H1 (cell line): ENCODE results near the gene ZDHHC22. TPM values are rescaled to one million over a fixed set of nuclear protein-coding genes. Genes with fewer than 3 reads are reported as not detected.

Source experiments
- CTCF ChIA-PET: fragments of 300-600 bp; sonication (Branson Sonifier 250); formaldehyde crosslinking; loops from one replicate; lab custom pipeline; 2021; ENCODE audit not compliant: partially characterized antibody; lab: Charles Lee
- POLR2A ChIA-PET: fragments of 300-600 bp; sonication (Branson Sonifier 250); formaldehyde crosslinking; loops from one replicate; lab custom pipeline; 2021; ENCODE audit warnings: inconsistent platforms; ENCODE audit not compliant: partially characterized antibody; lab: Charles Lee
- DNase-seq, 2 experiments: peaks; one replicate each; pipeline versions ENCODE4 v3.0.0 to v3.0.0-alpha.2; 2010 to 2022; ENCODE audit warnings: low spot score in 2 of 2, low read depth in 1 of 2, mixed read lengths in 1 of 2
- FAIRE-seq: peaks from 2 replicates; lab custom pipeline; 2011; peaks lifted over from hg19 to GRCh38; lab: Jason Lieb, UNC
- H2AFZ ChIP-seq: 2 replicates; pipeline ENCODE4 v1.8.1; 2012; ENCODE audit warnings: low read length, inconsistent platforms
- H2AK5ac ChIP-seq: 2 replicates; pipeline ENCODE4 v1.6.1; 2013; ENCODE audit warnings: low read depth, low read length
- H2BK120ac ChIP-seq: replicated peaks from 2 replicates; pipeline ENCODE3; 2013; ENCODE audit warnings: low read depth, low read length, inconsistent platforms
- H2BK12ac ChIP-seq: 2 replicates; pipeline ENCODE4 v1.6.1; 2013; ENCODE audit warnings: low read depth, low read length
- H2BK15ac ChIP-seq: 2 replicates; pipeline ENCODE4 v1.6.1; 2013; ENCODE audit warnings: low read length
- H2BK20ac ChIP-seq: 2 replicates; pipeline ENCODE4 v1.6.1; 2013; ENCODE audit warnings: low read length
- H2BK5ac ChIP-seq: 2 replicates; pipeline ENCODE4 v1.6.1; 2013; ENCODE audit warnings: low read depth, low read length
- H3K14ac ChIP-seq: 2 replicates; pipeline ENCODE4 v1.6.1; 2013; ENCODE audit warnings: inconsistent platforms; ENCODE audit not compliant: insufficient read length
- H3K18ac ChIP-seq: 2 replicates; pipeline ENCODE4 v1.6.1; 2013; ENCODE audit warnings: low read length; ENCODE audit errors: extremely low read depth
- H3K23ac ChIP-seq: 2 replicates; pipeline ENCODE4 v1.6.1; 2013; ENCODE audit warnings: inconsistent platforms; ENCODE audit not compliant: insufficient read length
- H3K23me2 ChIP-seq: 2 replicates; pipeline ENCODE4 v1.6.1; 2013; ENCODE audit warnings: low read depth, low read length
- H3K27ac ChIP-seq: 2 replicates; pipeline ENCODE4 v1.6.1; 2011; ENCODE audit warnings: low read depth, low read length, inconsistent platforms
- H3K27me3 ChIP-seq, 4 experiments: replicated peaks in 1 of 4; 1 replicate in 1 of 4; 2 replicates in 3 of 4; pipeline versions ENCODE4 v1.6.1 to v1.8.1; 2011 to 2013; ENCODE audit warnings: low read length in 3 of 4, mild to moderate bottlenecking in 3 of 4, inconsistent platforms in 2 of 4, mixed read lengths in 2 of 4, moderate library complexity in 1 of 4; ENCODE audit not compliant: control insufficient read depth in 3 of 4, insufficient read depth in 3 of 4; ENCODE audit errors: extremely low read depth in 1 of 4
- H3K36me3 ChIP-seq, 4 experiments: 2 replicates each; pipeline versions ENCODE4 v1.6.1 to v1.8.1; 2011 to 2013; ENCODE audit warnings: mild to moderate bottlenecking in 4 of 4, low read length in 3 of 4, moderate library complexity in 2 of 4, control low read depth in 1 of 4, inconsistent platforms in 1 of 4; ENCODE audit not compliant: insufficient read depth in 4 of 4, control insufficient read depth in 2 of 4
- H3K4ac ChIP-seq: replicated peaks from 2 replicates; pipeline ENCODE3; 2013; ENCODE audit warnings: low read length, low read depth, mixed read lengths, inconsistent platforms; ENCODE audit not compliant: insufficient read length
- H3K4me1 ChIP-seq, 4 experiments: replicated peaks in 1 of 4; 1 replicate in 1 of 4; 2 replicates in 3 of 4; pipeline versions ENCODE4 v1.6.1 to v1.8.1; 2011 to 2013; ENCODE audit warnings: low read length in 3 of 4, inconsistent platforms in 2 of 4, mixed read lengths in 1 of 4; ENCODE audit not compliant: insufficient read depth in 4 of 4, control insufficient read depth in 3 of 4
- H3K4me2 ChIP-seq, 2 experiments: 2 replicates each; pipeline versions ENCODE4 v1.6.1 to v1.8.1; 2011 to 2013; ENCODE audit warnings: low read depth in 2 of 2, low read length in 2 of 2, control low read depth in 1 of 2, inconsistent platforms in 1 of 2, mild to moderate bottlenecking in 1 of 2; ENCODE audit not compliant: insufficient read depth in 1 of 2
- H3K4me3 ChIP-seq, 4 experiments: fragments of 200-600, 300-600 bp in 1 of 4; sonication (generic), shearing (Covaris generic), sonication (Bioruptor Twin) in 1 of 4; 2 replicates each; pipeline versions ENCODE4 v1.5.1 to v1.8.1; 2011 to 2016; ENCODE audit warnings: low read length in 4 of 4, low read depth in 3 of 4, control low read depth in 2 of 4, inconsistent platforms in 2 of 4, mild to moderate bottlenecking in 2 of 4, mixed read lengths in 1 of 4, moderate library complexity in 1 of 4; ENCODE audit not compliant: insufficient read depth in 2 of 4; ENCODE audit errors: extremely low read depth in 1 of 4
- H3K56ac ChIP-seq: replicated peaks from 2 replicates; pipeline ENCODE3; 2013; ENCODE audit warnings: low read depth, mild to moderate bottlenecking, mixed read lengths, low read length, inconsistent platforms; ENCODE audit not compliant: insufficient read length
- H3K79me1 ChIP-seq: 2 replicates; pipeline ENCODE4 v1.6.1; 2013; ENCODE audit warnings: low read depth, low read length, control low read depth
- H3K79me2 ChIP-seq, 2 experiments: 2 replicates each; pipeline versions ENCODE4 v1.6.1 to v1.8.1; 2012 to 2013; ENCODE audit warnings: low read length in 2 of 2, mild to moderate bottlenecking in 2 of 2, inconsistent platforms in 1 of 2; ENCODE audit not compliant: insufficient read depth in 2 of 2, control insufficient read depth in 1 of 2
- H3K9ac ChIP-seq, 4 experiments: replicated peaks in 1 of 4; 1 replicate in 1 of 4; 2 replicates in 3 of 4; pipeline versions ENCODE4 v1.6.1 to v1.8.1; 2011 to 2013; ENCODE audit warnings: low read depth in 3 of 4, low read length in 3 of 4, control low read depth in 2 of 4, mild to moderate bottlenecking in 2 of 4, moderate library complexity in 2 of 4, inconsistent platforms in 1 of 4; ENCODE audit errors: extremely low read depth in 1 of 4
- H3K9me3 ChIP-seq, 2 experiments: 2 replicates each; pipeline versions ENCODE4 v1.6.1 to v1.8.1; 2012 to 2013; ENCODE audit warnings: mild to moderate bottlenecking in 2 of 2, moderate library complexity in 2 of 2, control low read depth in 1 of 2, inconsistent platforms in 1 of 2, low read depth in 1 of 2, low read length in 1 of 2, mixed read lengths in 1 of 2; ENCODE audit not compliant: insufficient read depth in 2 of 2
- H4K20me1 ChIP-seq, 2 experiments: replicated peaks in 1 of 2; 2 replicates each; pipeline versions ENCODE3 to v1.8.1; 2011 to 2013; ENCODE audit warnings: inconsistent platforms in 2 of 2, low read length in 2 of 2, mild to moderate bottlenecking in 1 of 2; ENCODE audit not compliant: insufficient read depth in 2 of 2, control insufficient read depth in 1 of 2
- H4K5ac ChIP-seq: 2 replicates; pipeline ENCODE4 v1.6.1; 2013; ENCODE audit warnings: low read length, low read depth, mixed read lengths, inconsistent platforms; ENCODE audit not compliant: insufficient read length
- H4K8ac ChIP-seq: 2 replicates; pipeline ENCODE4 v1.8.0; 2013; ENCODE audit warnings: mild to moderate bottlenecking, moderate library complexity, low read length, inconsistent platforms; ENCODE audit not compliant: insufficient read depth; ENCODE audit errors: extremely low read depth
- H4K91ac ChIP-seq: replicated peaks from 2 replicates; pipeline ENCODE3; 2013; ENCODE audit warnings: low read length, mixed read lengths, inconsistent platforms; ENCODE audit not compliant: insufficient read length
- ASH2L ChIP-seq: fragments of 200-600, 300-600 bp; sonication (generic); IDR thresholded peaks from one replicate; pipeline ENCODE4 v1.7.1; 2017; ENCODE audit warnings: low read length
- BACH1 ChIP-seq: IDR thresholded peaks from 2 replicates; pipeline ENCODE4 v1.6.1; 2012; ENCODE audit warnings: low read length, improper control_type of control experiment
- CEBPB ChIP-seq: IDR thresholded peaks from 2 replicates; pipeline ENCODE4 v1.6.1; 2012; ENCODE audit warnings: low read depth, low read length
- HDAC6 ChIP-seq: IDR thresholded peaks from one replicate; pipeline ENCODE4 v1.7.1; 2012; ENCODE audit warnings: low read depth, mild to moderate bottlenecking, inconsistent platforms, low read length, moderate library complexity
- NRF1 ChIP-seq: IDR thresholded peaks from 2 replicates; pipeline ENCODE4 v1.6.1; 2011; ENCODE audit warnings: mild to moderate bottlenecking, low read depth, low read length, improper control_type of control experiment
- RBBP5 ChIP-seq: IDR thresholded peaks from 2 replicates; pipeline ENCODE4 v1.7.1; 2012; ENCODE audit warnings: low read depth, mild to moderate bottlenecking, inconsistent platforms, low read length, moderate library complexity, borderline replicate concordance
- SIRT6 ChIP-seq: IDR thresholded peaks from one replicate; pipeline ENCODE4 v1.7.1; 2012; ENCODE audit warnings: low read length, inconsistent platforms
- SP4 ChIP-seq: IDR thresholded peaks from 2 replicates; pipeline ENCODE4 v1.6.1; 2012; ENCODE audit warnings: low read length, inconsistent platforms
- WGBS, 2 experiments: shearing (Covaris generic) in 1 of 2; methylation state at CpG; one replicate each; pipeline versions ENCODE4 v1.1.6 to v1.1.7; 2013 to 2015; ENCODE audit warnings: low lambda C conversion rate in 2 of 2, mixed read lengths in 2 of 2, inconsistent platforms in 1 of 2, low coverage in 1 of 2, missing lambda C conversion rate in 1 of 2; ENCODE audit not compliant: insufficient replicate concordance in 2 of 2, insufficient coverage in 1 of 2, insufficient read length in 1 of 2; ENCODE audit errors: extremely low coverage in 1 of 2, missing lambda C conversion rate in 1 of 2; 5-methylcytosine and 5-hydroxymethylcytosine counted together
- polyA plus RNA-seq, 7 experiments: library from polyadenylated mRNA; depleted of rRNA in 3 of 7; stranded (reverse) in 5 of 7; unstranded in 2 of 7; fragments of >200 nt in 5 of 7; fragments of 200-250 nt in 2 of 7; gene quantifications; 1 replicate in 5 of 7; 2 replicates in 1 of 7; 4 replicates in 1 of 7; pipeline versions ENCODE4 v1.2.1 to v1.2.3, GENCODE V29; 2011 to 2013; ENCODE audit warnings: missing spikeins in 2 of 7, mixed read lengths in 2 of 7
- total RNA-seq: library from RNA; stranded (reverse); fragmentation: NEBNext Ultra II Directional; extraction: Animal tissue kit (Norgen Biotek cat#: 25700); gene quantifications from 2 replicates; pipeline ENCODE4 v1.2.1, GENCODE V29; 2021
- TF ChIP-seq, protein P1 (sequence below): IDR thresholded peaks from 2 replicates; pipeline ENCODE4 v1.6.1; 2011; ENCODE audit warnings: low read depth, mild to moderate bottlenecking, low read length; ENCODE audit not compliant: insufficient read depth
- TF ChIP-seq, protein P2 (sequence below): IDR thresholded peaks from 2 replicates; pipeline ENCODE4 v1.6.1; 2012; ENCODE audit warnings: inconsistent platforms
- TF ChIP-seq, protein P3 (sequence below), 3 experiments: IDR thresholded peaks; 1 replicate in 2 of 3; 2 replicates in 1 of 3; pipeline versions ENCODE4 v1.5.1 to v1.6.1; 2011; ENCODE audit warnings: low read length in 3 of 3, mild to moderate bottlenecking in 3 of 3, inconsistent platforms in 2 of 3, low read depth in 1 of 3, moderate library complexity in 1 of 3; ENCODE audit not compliant: insufficient read depth in 1 of 3; ENCODE audit errors: control extremely low read depth in 1 of 3

ZDHHC22 gene
- total and polyA plus RNA-seq, 2 of the 8 experiments (the other 6 are each of a cell fraction or from before 2014, with no cell fraction given) = 23.8 to 55.2 TPM

DNA sequence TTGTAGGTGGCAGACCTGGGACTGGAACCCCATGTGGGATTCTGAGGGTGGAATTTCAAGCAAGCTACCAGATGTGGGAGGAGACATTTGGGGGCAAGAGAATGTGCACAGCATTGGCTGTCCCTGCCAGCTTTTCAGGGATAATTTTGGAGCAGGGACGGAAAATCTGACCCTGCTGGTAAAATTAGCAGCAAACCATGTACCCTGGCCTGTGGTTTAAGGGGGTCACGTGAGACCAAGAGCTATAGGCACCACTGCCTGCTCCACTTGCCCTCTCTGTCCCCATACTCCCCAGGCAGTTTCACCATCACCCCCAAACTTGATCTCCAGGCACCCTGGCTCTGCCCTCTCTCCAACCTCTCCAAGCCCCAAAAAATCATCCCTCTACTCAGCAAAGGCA is 13.5 kb upstream of the ZDHHC22 start:
- no peak overlapping the region for H3K23ac ChIP-seq
- H3K4me3 ChIP-seq = no peak overlapping the region
- no peak overlapping the region for H2BK5ac ChIP-seq
- H2BK12ac ChIP-seq = 0 out of 2 replicates have a peak overlapping the region, but pooled peaks have one; percentile 6
- no peaks in the 10 kb centered on the region for H3K9me3 ChIP-seq
- ChIA-PET POLR2A (interaction anchor here (1.1 kb wide), 1 partner anchor 19 kb away, joined by 4 read pairs; no protein-coding TSS in a partner anchor), CTCF (interaction anchor here (0.9 to 52.5 kb wide), 16 partner anchors 8 to 160 kb away, joined by 3 to 1490 read pairs (median 6); partner anchors contain the start of genes CIPC, TMEM63C and ZDHHC22)
- H3K79me2 ChIP-seq = no peaks in the 10 kb centered on the region
- no peak overlapping the region for H2AFZ ChIP-seq
- no peak for FAIRE-seq
- H2BK15ac ChIP-seq = 0 out of 2 replicates have a peak overlapping the region, but pooled peaks have one; percentile 74
- H4K5ac ChIP-seq = no peak overlapping the region
- H3K79me1 ChIP-seq = no peaks in the 10 kb centered on the region
- no peak overlapping the region for H2BK120ac ChIP-seq
- peak overlapping the region; percentile 13; the same call in 1 of the 2 replicates for H3K18ac ChIP-seq
- H3K14ac ChIP-seq = no peak overlapping the region
- H4K8ac ChIP-seq = no peak overlapping the region; the same call in 1 of the 2 replicates
- no peak overlapping the region for H3K4ac ChIP-seq
- 70% methylated on average over 1 of the region's 2 CpGs; no CpG with 5 or more reads in 1 of the 2 experiments for WGBS, 2 experiments
- H4K20me1 ChIP-seq = peaks cover 0 to 2% of the 10 kb centered on the region in 2 experiments
- no peaks in the 10 kb centered on the region; a peak in 1 of 7 replicates for H3K27me3 ChIP-seq
- H2BK20ac ChIP-seq = no peak overlapping the region
- no peak overlapping the region for H4K91ac ChIP-seq
- no peak for DNase-seq
- peaks cover 4% of the 10 kb centered on the region for H3K23me2 ChIP-seq
- H3K56ac ChIP-seq = no peak overlapping the region
- H3K4me2 ChIP-seq = no peak overlapping the region
- H3K4me1 ChIP-seq = peaks cover 4 to 30% (median 15%) of the 10 kb centered on the region in 4 experiments
- H3K36me3 ChIP-seq = no peaks in the 10 kb centered on the region
- H3K27ac ChIP-seq = no peak overlapping the region
- H2AK5ac ChIP-seq = no peak overlapping the region
- no peak overlapping the region for H3K9ac ChIP-seq
- TF ChIP-seq ASH2L (no peak), HDAC6 (no peak), RBBP5 (no peak), SP4 (no peak), NRF1 (no peak), CEBPB (no peak), BACH1 (no peak), SIRT6 (no peak)
- TF ChIP-seq, protein P1, sequence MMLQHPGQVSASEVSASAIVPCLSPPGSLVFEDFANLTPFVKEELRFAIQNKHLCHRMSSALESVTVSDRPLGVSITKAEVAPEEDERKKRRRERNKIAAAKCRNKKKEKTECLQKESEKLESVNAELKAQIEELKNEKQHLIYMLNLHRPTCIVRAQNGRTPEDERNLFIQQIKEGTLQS = no peak
- TF ChIP-seq, protein P2, sequence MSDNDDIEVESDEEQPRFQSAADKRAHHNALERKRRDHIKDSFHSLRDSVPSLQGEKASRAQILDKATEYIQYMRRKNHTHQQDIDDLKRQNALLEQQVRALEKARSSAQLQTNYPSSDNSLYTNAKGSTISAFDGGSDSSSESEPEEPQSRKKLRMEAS = no peak
- TF ChIP-seq, protein P3, sequence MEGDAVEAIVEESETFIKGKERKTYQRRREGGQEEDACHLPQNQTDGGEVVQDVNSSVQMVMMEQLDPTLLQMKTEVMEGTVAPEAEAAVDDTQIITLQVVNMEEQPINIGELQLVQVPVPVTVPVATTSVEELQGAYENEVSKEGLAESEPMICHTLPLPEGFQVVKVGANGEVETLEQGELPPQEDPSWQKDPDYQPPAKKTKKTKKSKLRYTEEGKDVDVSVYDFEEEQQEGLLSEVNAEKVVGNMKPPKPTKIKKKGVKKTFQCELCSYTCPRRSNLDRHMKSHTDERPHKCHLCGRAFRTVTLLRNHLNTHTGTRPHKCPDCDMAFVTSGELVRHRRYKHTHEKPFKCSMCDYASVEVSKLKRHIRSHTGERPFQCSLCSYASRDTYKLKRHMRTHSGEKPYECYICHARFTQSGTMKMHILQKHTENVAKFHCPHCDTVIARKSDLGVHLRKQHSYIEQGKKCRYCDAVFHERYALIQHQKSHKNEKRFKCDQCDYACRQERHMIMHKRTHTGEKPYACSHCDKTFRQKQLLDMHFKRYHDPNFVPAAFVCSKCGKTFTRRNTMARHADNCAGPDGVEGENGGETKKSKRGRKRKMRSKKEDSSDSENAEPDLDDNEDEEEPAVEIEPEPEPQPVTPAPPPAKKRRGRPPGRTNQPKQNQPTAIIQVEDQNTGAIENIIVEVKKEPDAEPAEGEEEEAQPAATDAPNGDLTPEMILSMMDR (IDR thresholded peaks at IDR 0.05; ENCODE audit: control extremely low read depth in 1 of 3, insufficient read depth in 1 of 3, low read depth in 1 of 3, low read length in 3 of 3) = no peak
